Measurements from ENCODE around the gene SLC4A1AP. TPM values are rescaled to one million over a fixed set of nuclear protein-coding genes. Genes with fewer than 3 reads are reported as not detected.

Gene SLC4A1AP
- polyA plus RNA-seq, 2 of the 4 experiments (the other 2 are of a cell fraction) = 32.6 to 33.0 TPM

DNA sequence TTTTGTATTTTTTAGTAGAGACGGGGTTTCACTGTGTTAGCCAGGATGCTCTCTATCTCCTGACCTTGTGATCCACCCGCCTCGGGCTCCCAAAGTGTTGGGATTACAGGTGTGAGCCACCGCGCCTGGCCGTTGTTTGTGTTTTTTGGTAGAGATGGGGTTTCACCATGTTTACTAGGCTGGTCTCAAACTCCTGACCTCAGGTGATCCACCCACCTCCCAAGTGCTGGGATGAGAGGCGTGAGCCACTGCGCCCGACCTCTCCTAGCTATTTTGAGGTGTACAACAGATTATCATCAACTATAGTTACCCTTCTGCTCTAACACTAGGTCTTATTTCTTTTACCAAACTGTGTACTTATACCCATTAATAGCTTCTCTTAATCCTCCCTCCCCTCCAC is 78.9 kb downstream of the SLC4A1AP start:
- Histone ChIP-seq H3K27ac (no peak overlapping the region), H3K4me2 (no peak overlapping the region), H3K4me3 (no peak overlapping the region), H3K9me3 (peaks cover 23% of the 10 kb centered on the region; the same call in 2 of the 3 replicates), H3K4me1 (peaks cover 12% of the 10 kb centered on the region)
- POLR2A ChIA-PET = no interaction called here
- FAIRE-seq (no peak), DNase-seq (ENCODE audit: low read depth in 1 of 2, low spot score in 1 of 2) (no peak), ATAC-seq (no peak)
- CTCF ChIA-PET = interaction anchor here (1.1 to 5.1 kb wide), 2 partner anchors 12 to 20 kb away, joined by 3 to 34 read pairs; no protein-coding TSS in a partner anchor
- 93% methylated on average over 9 of the region's 9 CpGs for WGBS (ENCODE audit: missing lambda C conversion rate)
- no peak for TF ChIP-seq ESRRA (IDR thresholded peaks at IDR 0.05; ENCODE audit: borderline replicate concordance, low read length)
- TF ChIP-seq EHF (CRISPR knock-in tag; IDR thresholded peaks at IDR 0.05) = no peak
- TF ChIP-seq NR3C1 (IDR thresholded peaks at IDR 0.05) = no peak
- TF ChIP-seq FOSL2 (IDR thresholded peaks at IDR 0.05) = no peak
- TF ChIP-seq FOSL2 (CRISPR knock-in tag; IDR thresholded peaks at IDR 0.05) = no peak
- no peak for TF ChIP-seq ZFP36 (IDR thresholded peaks at IDR 0.05; ENCODE audit: borderline replicate concordance, partially characterized antibody)
- TF ChIP-seq CBX2 (IDR thresholded peaks at IDR 0.05; ENCODE audit: borderline replicate concordance, low read depth) = no peak
- TF ChIP-seq, protein P1, sequence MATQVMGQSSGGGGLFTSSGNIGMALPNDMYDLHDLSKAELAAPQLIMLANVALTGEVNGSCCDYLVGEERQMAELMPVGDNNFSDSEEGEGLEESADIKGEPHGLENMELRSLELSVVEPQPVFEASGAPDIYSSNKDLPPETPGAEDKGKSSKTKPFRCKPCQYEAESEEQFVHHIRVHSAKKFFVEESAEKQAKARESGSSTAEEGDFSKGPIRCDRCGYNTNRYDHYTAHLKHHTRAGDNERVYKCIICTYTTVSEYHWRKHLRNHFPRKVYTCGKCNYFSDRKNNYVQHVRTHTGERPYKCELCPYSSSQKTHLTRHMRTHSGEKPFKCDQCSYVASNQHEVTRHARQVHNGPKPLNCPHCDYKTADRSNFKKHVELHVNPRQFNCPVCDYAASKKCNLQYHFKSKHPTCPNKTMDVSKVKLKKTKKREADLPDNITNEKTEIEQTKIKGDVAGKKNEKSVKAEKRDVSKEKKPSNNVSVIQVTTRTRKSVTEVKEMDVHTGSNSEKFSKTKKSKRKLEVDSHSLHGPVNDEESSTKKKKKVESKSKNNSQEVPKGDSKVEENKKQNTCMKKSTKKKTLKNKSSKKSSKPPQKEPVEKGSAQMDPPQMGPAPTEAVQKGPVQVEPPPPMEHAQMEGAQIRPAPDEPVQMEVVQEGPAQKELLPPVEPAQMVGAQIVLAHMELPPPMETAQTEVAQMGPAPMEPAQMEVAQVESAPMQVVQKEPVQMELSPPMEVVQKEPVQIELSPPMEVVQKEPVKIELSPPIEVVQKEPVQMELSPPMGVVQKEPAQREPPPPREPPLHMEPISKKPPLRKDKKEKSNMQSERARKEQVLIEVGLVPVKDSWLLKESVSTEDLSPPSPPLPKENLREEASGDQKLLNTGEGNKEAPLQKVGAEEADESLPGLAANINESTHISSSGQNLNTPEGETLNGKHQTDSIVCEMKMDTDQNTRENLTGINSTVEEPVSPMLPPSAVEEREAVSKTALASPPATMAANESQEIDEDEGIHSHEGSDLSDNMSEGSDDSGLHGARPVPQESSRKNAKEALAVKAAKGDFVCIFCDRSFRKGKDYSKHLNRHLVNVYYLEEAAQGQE (IDR thresholded peaks at IDR 0.05) = no peak
- no peak for TF ChIP-seq GATA3 (IDR thresholded peaks at IDR 0.05; ENCODE audit: borderline replicate concordance)
- no peak for TF ChIP-seq RNF2 (IDR thresholded peaks at IDR 0.05; ENCODE audit: borderline replicate concordance, low read depth)
- TF ChIP-seq NPAS2 (CRISPR knock-in tag; IDR thresholded peaks at IDR 0.05; ENCODE audit: borderline replicate concordance) = no peak
- no peak for TF ChIP-seq ZC3H11A (IDR thresholded peaks at IDR 0.05)
- TF ChIP-seq JUN (IDR thresholded peaks at IDR 0.05) = no peak
- TF ChIP-seq RARB (CRISPR knock-in tag; IDR thresholded peaks at IDR 0.05) = no peak
- TF ChIP-seq, protein P2, sequence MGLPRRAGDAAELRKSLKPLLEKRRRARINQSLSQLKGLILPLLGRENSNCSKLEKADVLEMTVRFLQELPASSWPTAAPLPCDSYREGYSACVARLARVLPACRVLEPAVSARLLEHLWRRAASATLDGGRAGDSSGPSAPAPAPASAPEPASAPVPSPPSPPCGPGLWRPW (IDR thresholded peaks at IDR 0.05) = no peak
- no peak for TF ChIP-seq MYC (IDR thresholded peaks at IDR 0.05; ENCODE audit: borderline replicate concordance, low read length)
- TF ChIP-seq CHD4 (IDR thresholded peaks at IDR 0.05; ENCODE audit: borderline replicate concordance) = no peak
- no peak for TF ChIP-seq RFX5 (IDR thresholded peaks at IDR 0.05)
- TF ChIP-seq KDM1A (IDR thresholded peaks at IDR 0.05; ENCODE audit: low read depth) = no peak
- no peak for TF ChIP-seq RCOR1 (IDR thresholded peaks at IDR 0.05; ENCODE audit: low read depth, low read length)

Small RNA genes within 50 kb of the gene (small RNA-seq; reads per million reads assigned to genes)
- 0 reads per million in 6 experiments for gene RF00340

Other genes starting within 250 kb of the SLC4A1AP start
- 229 and 231 TPM in 2 replicates for gene NRBP1, start 235.3 kb upstream of the SLC4A1AP start, polyA plus RNA-seq (2011; rRNA removed)
- gene NRBP1, start 235.3 kb upstream of the SLC4A1AP start, polyA plus RNA-seq (2017; fragmentation: RNase III; extraction: RNeasy Plus Mini Kit Qiagen cat#74134 plus additional on column Dnase treatment) = 126 to 140 TPM (median 138 TPM) in 3 replicates
- gene KRTCAP3, start 221.5 kb upstream of the SLC4A1AP start, polyA plus RNA-seq (2011; rRNA removed) = 1.2 and 1.3 TPM in 2 replicates
- 0.68 to 0.92 TPM (median 0.79 TPM) in 3 replicates for gene KRTCAP3, start 221.5 kb upstream of the SLC4A1AP start, polyA plus RNA-seq (2017; fragmentation: RNase III; extraction: RNeasy Plus Mini Kit Qiagen cat#74134 plus additional on column Dnase treatment)
- gene IFT172, start 174.1 kb upstream of the SLC4A1AP start, polyA plus RNA-seq (2011; rRNA removed) = 21.6 and 24.1 TPM in 2 replicates
- gene IFT172, start 174.1 kb upstream of the SLC4A1AP start, polyA plus RNA-seq (2017; fragmentation: RNase III; extraction: RNeasy Plus Mini Kit Qiagen cat#74134 plus additional on column Dnase treatment) = 12.9 to 16.3 TPM (median 14.0 TPM) in 3 replicates
- gene FNDC4, start 168.7 kb upstream of the SLC4A1AP start, polyA plus RNA-seq (2011; rRNA removed) = 1.5 TPM in 2 replicates
- gene FNDC4, start 168.7 kb upstream of the SLC4A1AP start, polyA plus RNA-seq (2017; fragmentation: RNase III; extraction: RNeasy Plus Mini Kit Qiagen cat#74134 plus additional on column Dnase treatment) = 1.6 to 2.3 TPM (median 1.8 TPM) in 3 replicates
- 0.48 and 0.65 TPM in 2 replicates for gene GCKR, start 167.1 kb upstream of the SLC4A1AP start, polyA plus RNA-seq (2011; rRNA removed)
- 0.10 to 0.30 TPM (median 0.25 TPM) in 3 replicates for gene GCKR, start 167.1 kb upstream of the SLC4A1AP start, polyA plus RNA-seq (2017; fragmentation: RNase III; extraction: RNeasy Plus Mini Kit Qiagen cat#74134 plus additional on column Dnase treatment)
- gene ZNF512, start 80.8 kb upstream of the SLC4A1AP start, polyA plus RNA-seq (2011; rRNA removed) = 55.4 and 60.4 TPM in 2 replicates
- gene ZNF512, start 80.8 kb upstream of the SLC4A1AP start, polyA plus RNA-seq (2017; fragmentation: RNase III; extraction: RNeasy Plus Mini Kit Qiagen cat#74134 plus additional on column Dnase treatment) = 22.0 to 25.3 TPM (median 22.6 TPM) in 3 replicates
- 7.2 and 7.8 TPM in 2 replicates for gene CCDC121, start 34.9 kb upstream of the SLC4A1AP start, polyA plus RNA-seq (2011; rRNA removed)
- 4.6 to 5.2 TPM (median 4.9 TPM) in 3 replicates for gene CCDC121, start 34.9 kb upstream of the SLC4A1AP start, polyA plus RNA-seq (2017; fragmentation: RNase III; extraction: RNeasy Plus Mini Kit Qiagen cat#74134 plus additional on column Dnase treatment)
- gene GPN1, start 34.8 kb upstream of the SLC4A1AP start, polyA plus RNA-seq (2011; rRNA removed) = 98.9 and 117 TPM in 2 replicates
- gene GPN1, start 34.8 kb upstream of the SLC4A1AP start, polyA plus RNA-seq (2017; fragmentation: RNase III; extraction: RNeasy Plus Mini Kit Qiagen cat#74134 plus additional on column Dnase treatment) = 59.8 to 59.9 TPM (median 59.9 TPM) in 3 replicates
- 67.0 and 73.1 TPM in 2 replicates for gene SUPT7L, start 275 bp upstream of the SLC4A1AP start, polyA plus RNA-seq (2011; rRNA removed)
- 34.5 to 41.2 TPM (median 39.5 TPM) in 3 replicates for gene SUPT7L, start 275 bp upstream of the SLC4A1AP start, polyA plus RNA-seq (2017; fragmentation: RNase III; extraction: RNeasy Plus Mini Kit Qiagen cat#74134 plus additional on column Dnase treatment)
- 171 and 287 TPM in 2 replicates for gene MRPL33, start 107.8 kb downstream of the SLC4A1AP start, polyA plus RNA-seq (2011; rRNA removed)
- 492 to 595 TPM (median 497 TPM) in 3 replicates for gene MRPL33, start 107.8 kb downstream of the SLC4A1AP start, polyA plus RNA-seq (2017; fragmentation: RNase III; extraction: RNeasy Plus Mini Kit Qiagen cat#74134 plus additional on column Dnase treatment)
- 7.4 and 8.5 TPM in 2 replicates for gene RBKS, start 226.5 kb downstream of the SLC4A1AP start, polyA plus RNA-seq (2011; rRNA removed)
- 7.6 to 9.5 TPM (median 8.5 TPM) in 3 replicates for gene RBKS, start 226.5 kb downstream of the SLC4A1AP start, polyA plus RNA-seq (2017; fragmentation: RNase III; extraction: RNeasy Plus Mini Kit Qiagen cat#74134 plus additional on column Dnase treatment)
- gene BABAM2, start 226.8 kb downstream of the SLC4A1AP start, polyA plus RNA-seq (2011; rRNA removed) = 78.4 and 87.1 TPM in 2 replicates
- gene BABAM2, start 226.8 kb downstream of the SLC4A1AP start, polyA plus RNA-seq (2017; fragmentation: RNase III; extraction: RNeasy Plus Mini Kit Qiagen cat#74134 plus additional on column Dnase treatment) = 52.9 to 54.0 TPM (median 53.7 TPM) in 3 replicates